Ovary (tissue), 3 donors: ENCODE results near the gene PALMD.

ENCODE experiments used
- EP300 ChIP-seq: sonication (generic); formaldehyde crosslinking; IDR thresholded peaks from one replicate; pipeline ENCODE4 v1.6.1; 2017; ENCODE audit warnings: antibody characterized with exemption
- POLR2A ChIP-seq: fragments of 450-650 bp; IDR thresholded peaks from one replicate; pipeline ENCODE4 v1.6.1; 2017; ENCODE audit warnings: antibody characterized with exemption, mild to moderate bottlenecking, moderate library complexity
- TF ChIP-seq, protein P1 (sequence below), 3 donors: fragments of 450-650 bp in 2 of 3; fragments of 200-600 bp in 1 of 3; IDR thresholded peaks; one replicate each; pipeline versions ENCODE4 v1.5.1 to v1.8.0; 2016 to 2022; ENCODE audit warnings: antibody characterized with exemption in 3 of 3, mild to moderate bottlenecking in 1 of 3
- donor health status: DM: no; HTN: no; CAD: no.

DNA sequence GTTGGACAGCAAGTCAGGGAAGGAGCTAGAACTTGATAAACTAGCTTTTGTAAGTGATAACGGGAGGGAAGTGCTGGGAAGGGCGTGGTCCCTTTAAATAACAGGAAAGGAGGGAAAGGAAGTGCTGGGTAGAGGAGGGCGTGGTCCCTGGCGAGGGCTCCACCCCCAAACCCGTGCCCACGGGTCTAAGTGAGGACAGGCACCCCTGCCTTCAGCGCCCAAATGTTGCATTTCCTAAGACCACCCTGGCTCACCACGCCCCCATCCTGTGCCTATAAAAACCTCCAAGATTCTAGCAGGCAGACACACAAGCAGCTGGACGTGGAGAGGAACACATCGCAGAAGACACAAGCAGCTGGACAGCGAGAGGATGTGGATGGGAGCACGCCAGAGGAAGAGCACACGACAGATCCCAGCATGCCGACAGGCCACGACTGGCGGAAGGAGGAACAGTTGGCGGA, 58.5 kb downstream of the PALMD start:
- TF ChIP-seq POLR2A = no peak
- TF ChIP-seq, protein P1, sequence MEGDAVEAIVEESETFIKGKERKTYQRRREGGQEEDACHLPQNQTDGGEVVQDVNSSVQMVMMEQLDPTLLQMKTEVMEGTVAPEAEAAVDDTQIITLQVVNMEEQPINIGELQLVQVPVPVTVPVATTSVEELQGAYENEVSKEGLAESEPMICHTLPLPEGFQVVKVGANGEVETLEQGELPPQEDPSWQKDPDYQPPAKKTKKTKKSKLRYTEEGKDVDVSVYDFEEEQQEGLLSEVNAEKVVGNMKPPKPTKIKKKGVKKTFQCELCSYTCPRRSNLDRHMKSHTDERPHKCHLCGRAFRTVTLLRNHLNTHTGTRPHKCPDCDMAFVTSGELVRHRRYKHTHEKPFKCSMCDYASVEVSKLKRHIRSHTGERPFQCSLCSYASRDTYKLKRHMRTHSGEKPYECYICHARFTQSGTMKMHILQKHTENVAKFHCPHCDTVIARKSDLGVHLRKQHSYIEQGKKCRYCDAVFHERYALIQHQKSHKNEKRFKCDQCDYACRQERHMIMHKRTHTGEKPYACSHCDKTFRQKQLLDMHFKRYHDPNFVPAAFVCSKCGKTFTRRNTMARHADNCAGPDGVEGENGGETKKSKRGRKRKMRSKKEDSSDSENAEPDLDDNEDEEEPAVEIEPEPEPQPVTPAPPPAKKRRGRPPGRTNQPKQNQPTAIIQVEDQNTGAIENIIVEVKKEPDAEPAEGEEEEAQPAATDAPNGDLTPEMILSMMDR (IDR thresholded peaks at IDR 0.05) = no peak
- TF ChIP-seq EP300 = no peak
